Measurements from ENCODE around the gene WFDC9. TPM values are rescaled to one million over a fixed set of nuclear protein-coding genes. Genes with fewer than 3 reads are reported as not detected.

WFDC9 gene

Small RNA genes within 50 kb of the gene (small RNA-seq; reads per million reads assigned to genes)
- gene RNA5SP485 (ENCODE audit: insufficient read depth), result not detected
